Renal cortex interstitium (tissue), 11 donors: ENCODE measurements around the gene AOC1. TPM values are rescaled to one million over a fixed set of nuclear protein-coding genes. Genes with fewer than 3 reads are reported as not detected.
"Not testable (repeated sequence)": the region's sequence is repeated elsewhere in the genome, so short reads cannot be mapped to it uniquely, and the experiment has no call there.

Source experiments
- DNase-seq, 11 donors: peaks; one replicate each; pipeline ENCODE4 v3.0.0-alpha.2; 2013; ENCODE audit warnings: low read depth in 9 of 11, low spot score in 4 of 11; ENCODE audit errors: extremely low read depth in 1 of 11
- polyA plus RNA-seq, 3 donors: library from polyadenylated mRNA; unstranded; fragments of 120-200 nt; gene quantifications; one replicate each; pipeline ENCODE4 v1.2.1, GENCODE V29; 2013; ENCODE audit not compliant: insufficient read length in 3 of 3

Gene AOC1
- polyA plus RNA-seq, 3 donors, result 44.4 to 63.1 (median 51.1) TPM

DNA sequence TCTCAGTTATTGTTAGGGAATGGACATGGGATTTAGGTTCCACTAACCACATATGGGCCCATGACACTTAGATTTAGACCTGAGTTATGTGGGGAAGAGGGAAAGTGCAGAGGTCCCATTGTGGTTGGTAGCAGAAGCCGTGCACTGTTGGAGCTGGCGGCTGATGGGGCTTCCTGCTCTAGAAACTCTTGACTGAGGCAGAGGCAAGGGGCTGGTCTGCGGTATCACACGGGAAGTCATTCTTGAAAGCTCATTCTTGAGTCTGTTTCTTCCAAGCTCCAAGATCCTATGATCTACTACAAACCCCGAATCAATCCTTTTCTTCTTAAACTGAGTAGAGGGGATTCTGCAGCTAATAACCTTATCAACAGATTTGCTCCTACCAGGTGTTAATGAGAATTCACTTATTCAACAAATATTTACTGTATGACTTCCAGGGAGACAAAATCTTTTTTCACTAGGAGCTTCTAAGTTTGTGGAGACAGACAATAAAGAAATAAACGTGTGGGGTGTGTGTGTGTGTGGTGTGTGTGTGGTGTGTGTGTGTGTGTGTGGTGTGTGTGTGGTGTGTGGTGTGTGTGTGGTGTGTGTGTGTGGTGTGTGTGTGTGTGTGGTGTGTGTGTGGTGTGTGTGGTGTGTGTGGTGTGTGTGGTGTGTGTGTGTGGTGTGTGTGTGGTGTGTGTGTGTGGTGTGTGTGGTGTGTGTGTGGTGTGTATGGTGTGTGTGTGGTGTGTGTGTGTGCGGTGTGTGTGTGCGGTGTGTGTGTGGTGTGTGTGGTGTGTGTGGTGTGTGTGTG lies 57.1 kb downstream of the AOC1 start:
- DNase-seq, result no peak

DNA sequence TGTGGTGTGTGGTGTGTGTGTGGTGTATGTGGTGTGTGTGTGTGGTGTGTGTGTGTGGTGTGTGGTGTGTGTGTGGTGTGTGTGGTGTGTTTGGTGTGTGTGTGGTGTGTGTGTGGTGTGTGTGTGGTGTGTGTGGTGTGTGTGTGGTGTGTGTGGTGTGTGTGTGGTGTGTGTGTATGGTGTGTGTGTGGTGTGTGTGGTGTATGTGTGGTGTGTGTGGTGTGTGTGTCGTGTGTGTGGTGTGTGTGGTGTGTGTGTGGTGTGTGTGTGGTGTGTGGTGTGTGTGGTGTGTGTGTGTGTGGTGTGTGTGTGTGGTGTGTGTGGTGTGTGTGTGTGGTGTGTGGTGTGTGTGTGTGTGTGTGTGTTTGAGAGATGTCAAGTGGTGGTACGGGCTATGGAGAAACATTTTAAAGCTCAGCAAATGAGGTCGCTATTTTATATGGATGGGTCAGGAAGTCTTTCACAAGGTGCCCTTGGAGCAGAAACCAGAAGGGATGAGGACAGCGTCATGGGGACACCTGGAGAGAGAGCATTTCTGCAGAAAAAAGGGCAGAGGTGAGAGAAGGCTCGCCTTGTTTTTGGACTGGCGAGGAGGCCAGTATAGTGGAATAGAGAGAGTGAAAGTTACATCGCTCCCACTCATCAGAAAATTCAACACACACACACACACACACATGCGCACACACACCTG lies 58.1 kb downstream of the AOC1 start:
- DNase-seq, result not testable (repeated sequence)

DNA sequence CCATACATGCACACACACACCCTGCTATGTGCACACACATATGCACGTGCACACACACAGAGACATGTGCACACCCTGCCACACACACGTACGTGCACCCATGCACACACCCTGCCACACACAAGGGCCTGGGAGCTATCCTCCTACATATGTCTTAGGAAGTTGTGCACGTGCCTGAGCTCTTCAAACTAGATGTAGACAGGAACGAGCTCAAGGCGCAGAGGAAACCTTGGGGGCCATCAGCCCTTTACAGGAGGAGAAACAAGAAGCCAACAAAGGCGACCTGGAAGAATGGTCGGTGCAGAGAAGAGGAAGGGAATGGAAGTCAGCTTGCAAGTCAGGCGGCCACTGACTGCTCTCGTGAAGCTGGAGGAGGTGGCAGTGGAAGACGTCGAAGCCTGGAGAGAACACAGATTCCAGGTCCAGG lies 58.7 kb downstream of the AOC1 start:
- DNase-seq, result no peak

Other genes starting within 250 kb of the AOC1 start
- gene GIMAP6, start 220.1 kb upstream of the AOC1 start, polyA plus RNA-seq, result 10 to 100 TPM; 13.0 to 16.3 (median 14.6) TPM
- gene GIMAP2, start 166.8 kb upstream of the AOC1 start, polyA plus RNA-seq, result 1 to 10 TPM; 6.4 to 7.9 (median 6.9) TPM
- 1 to 10 TPM; 2.1 to 2.3 (median 2.3) TPM for gene GIMAP1, start 135.9 kb upstream of the AOC1 start, polyA plus RNA-seq
- 1 to 10 TPM; 3.2 to 5.9 (median 5.5) TPM for gene GIMAP5, start 115.1 kb upstream of the AOC1 start, polyA plus RNA-seq
- gene TMEM176B, start 52.2 kb upstream of the AOC1 start, polyA plus RNA-seq, result 10 to 100 TPM; 76.2 to 83.6 (median 79.8) TPM
- 10 to 100 TPM; 76.3 to 96.6 (median 84.6) TPM for gene TMEM176A, start 51.7 kb upstream of the AOC1 start, polyA plus RNA-seq
- gene KCNH2, start 125.8 kb downstream of the AOC1 start, polyA plus RNA-seq, result 10 to 100 TPM; 13.6 to 21.8 (median 20.2) TPM
- 10 to 100 TPM in 2 of 3 donors, 1 to 10 TPM in 1; 7.7 to 14.4 (median 12.7) TPM for gene NOS3, start 138.5 kb downstream of the AOC1 start, polyA plus RNA-seq
- 1 to 10 TPM; 2.3 to 4.6 (median 4.2) TPM for gene ATG9B, start 172.0 kb downstream of the AOC1 start, polyA plus RNA-seq
- gene ABCB8, start 175.9 kb downstream of the AOC1 start, polyA plus RNA-seq, result 10 to 100 TPM; 19.3 to 32.5 (median 26.9) TPM
- gene ASIC3, start 196.0 kb downstream of the AOC1 start, polyA plus RNA-seq, result 1 to 10 TPM; 1.3 to 2.5 (median 2.3) TPM
- 10 to 100 TPM; 14.7 to 18.9 (median 17.3) TPM for gene CDK5, start 205.4 kb downstream of the AOC1 start, polyA plus RNA-seq
- 100 to 1,000 TPM in 2 of 3 donors, 10 to 100 TPM in 1; 75.9 to 120 (median 110) TPM for gene SLC4A2, start 207.1 kb downstream of the AOC1 start, polyA plus RNA-seq
- 10 to 100 TPM; 50.6 to 75.0 (median 71.7) TPM for gene FASTK, start 228.3 kb downstream of the AOC1 start, polyA plus RNA-seq
- gene TMUB1, start 231.0 kb downstream of the AOC1 start, polyA plus RNA-seq, result 10 to 100 TPM; 21.6 to 36.0 (median 34.5) TPM
- 10 to 100 TPM; 53.8 to 75.3 (median 72.3) TPM for gene AGAP3, start 234.0 kb downstream of the AOC1 start, polyA plus RNA-seq